GM20000 (cell line): ENCODE results near the gene MYO18B.

ENCODE experiments used
- DNase-seq: peaks from one replicate; pipeline ENCODE4 v3.0.0; 2012; ENCODE audit warnings: low spot score
- TF ChIP-seq, protein P1 (sequence below): IDR thresholded peaks from 2 replicates; pipeline ENCODE4 v1.5.1; 2012; ENCODE audit warnings: mild to moderate bottlenecking, control low read depth; ENCODE audit errors: extremely low read depth, missing control alignments

Gene MYO18B

GRCh38 chr22:25777411-25777810, 35.4 kb downstream of the MYO18B start:
- DNase-seq: no peak

DNA sequence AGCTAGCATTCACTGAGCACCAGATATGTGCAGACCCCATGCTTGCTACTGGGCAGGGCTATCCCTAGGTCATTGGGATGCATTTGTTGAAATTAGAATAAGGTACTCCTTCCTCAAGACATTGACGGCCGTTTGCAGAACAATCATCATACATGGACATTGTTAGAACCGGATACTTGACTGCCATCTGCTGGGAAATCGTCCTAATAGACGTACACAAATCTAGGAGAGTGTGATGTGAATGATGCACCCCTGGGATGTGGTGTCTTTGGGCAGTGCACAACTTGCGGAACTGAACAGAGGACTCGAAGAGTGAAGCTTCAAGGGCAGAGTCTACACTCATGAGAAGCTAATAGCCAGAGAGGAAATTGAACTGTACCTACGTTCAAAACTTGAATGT, 35.9 kb downstream of the MYO18B start:
- TF ChIP-seq, protein P1, sequence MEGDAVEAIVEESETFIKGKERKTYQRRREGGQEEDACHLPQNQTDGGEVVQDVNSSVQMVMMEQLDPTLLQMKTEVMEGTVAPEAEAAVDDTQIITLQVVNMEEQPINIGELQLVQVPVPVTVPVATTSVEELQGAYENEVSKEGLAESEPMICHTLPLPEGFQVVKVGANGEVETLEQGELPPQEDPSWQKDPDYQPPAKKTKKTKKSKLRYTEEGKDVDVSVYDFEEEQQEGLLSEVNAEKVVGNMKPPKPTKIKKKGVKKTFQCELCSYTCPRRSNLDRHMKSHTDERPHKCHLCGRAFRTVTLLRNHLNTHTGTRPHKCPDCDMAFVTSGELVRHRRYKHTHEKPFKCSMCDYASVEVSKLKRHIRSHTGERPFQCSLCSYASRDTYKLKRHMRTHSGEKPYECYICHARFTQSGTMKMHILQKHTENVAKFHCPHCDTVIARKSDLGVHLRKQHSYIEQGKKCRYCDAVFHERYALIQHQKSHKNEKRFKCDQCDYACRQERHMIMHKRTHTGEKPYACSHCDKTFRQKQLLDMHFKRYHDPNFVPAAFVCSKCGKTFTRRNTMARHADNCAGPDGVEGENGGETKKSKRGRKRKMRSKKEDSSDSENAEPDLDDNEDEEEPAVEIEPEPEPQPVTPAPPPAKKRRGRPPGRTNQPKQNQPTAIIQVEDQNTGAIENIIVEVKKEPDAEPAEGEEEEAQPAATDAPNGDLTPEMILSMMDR: peak; percentile 7
- DNase-seq: no peak

More at GRCh38 chr22:25777411-25777810, 35.4 kb downstream of the MYO18B start:
- TF ChIP-seq, protein P1: no peak

- DNase-seq: no peak
- TF ChIP-seq, protein P1: no peak
Observed at GRCh38 chr22:25779426-25779825, 37.4 kb downstream of the MYO18B start.

GRCh38 chr22:25779890-25780289, 37.9 kb downstream of the MYO18B start:
- TF ChIP-seq, protein P1: no peak
- DNase-seq: no peak

GRCh38 chr22:25780673-25781072, 38.7 kb downstream of the MYO18B start:
- TF ChIP-seq, protein P1: no peak
- DNase-seq: no peak

DNA sequence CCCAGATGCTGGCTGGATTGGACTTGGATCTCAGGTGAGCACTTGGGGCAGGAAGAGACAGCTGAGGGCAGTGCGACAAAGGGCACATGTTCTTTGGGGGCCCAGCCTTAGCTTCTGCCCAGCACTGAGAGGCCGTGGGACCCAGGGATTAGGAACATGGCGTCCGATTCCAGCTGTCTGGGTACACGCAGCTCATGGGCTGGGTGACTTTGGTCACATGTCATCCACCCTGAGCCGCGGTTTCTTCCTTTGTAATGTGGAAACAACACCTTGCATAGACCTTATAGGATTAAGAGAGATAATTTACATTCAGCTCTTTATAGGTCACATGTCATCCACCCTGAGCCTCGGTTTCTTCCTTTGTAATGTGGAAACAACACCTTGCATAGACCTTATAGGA, 39.8 kb downstream of the MYO18B start:
- no peak for DNase-seq
- TF ChIP-seq, protein P1: no peak

DNA sequence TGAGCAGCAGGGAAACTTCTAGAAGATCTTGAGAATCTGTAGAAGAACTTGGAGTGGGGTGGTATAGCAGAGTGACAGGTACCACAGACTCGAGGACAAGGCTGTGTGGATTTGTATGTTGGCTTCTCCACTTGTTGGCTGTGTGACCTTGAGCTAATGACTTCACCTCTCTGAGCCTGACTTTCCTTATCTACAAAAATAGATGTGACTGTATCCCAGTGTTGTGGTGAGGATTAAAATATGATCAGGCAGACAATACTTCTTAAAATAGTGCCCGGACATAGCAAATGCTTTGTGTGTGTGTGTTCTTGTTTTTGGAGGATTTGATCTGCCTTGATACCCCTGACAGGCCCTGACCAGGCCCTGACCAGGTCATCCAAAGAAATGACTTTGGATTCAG, 40.8 kb downstream of the MYO18B start:
- TF ChIP-seq, protein P1: no peak
- no peak for DNase-seq
